Left kidney (tissue), 2 donors: ENCODE results near the gene TMEM91. TPM values are rescaled to one million over a fixed set of nuclear protein-coding genes. Genes with fewer than 3 reads are reported as not detected.
"Not testable (repeated sequence)": the region's sequence is repeated elsewhere in the genome, so short reads cannot be mapped to it uniquely, and the experiment has no call there.

Experiments used
- DNase-seq: peaks from one replicate; pipeline ENCODE4 v3.0.0-alpha.2; 2013
- polyA plus RNA-seq: library from polyadenylated mRNA; unstranded; fragments of 120-200 nt; gene quantifications from one replicate; pipeline ENCODE4 v1.2.1, GENCODE V29; 2013; ENCODE audit not compliant: insufficient read length

TMEM91 gene
- polyA plus RNA-seq, 1 donor: 19.5 TPM

GRCh38 chr19:41352609-41353465 lies 23.5 kb upstream of the TMEM91 start:
- DNase-seq: no peak

GRCh38 chr19:41353466-41354342 lies 22.6 kb upstream of the TMEM91 start, which contains the start of gene TGFB1:
Gene TGFB1, minus strand, starts transcription at chr19:41353922. Its CDS starts 878 bp downstream, at chr19:41353044.
- peak; percentile 72 for DNase-seq

DNA sequence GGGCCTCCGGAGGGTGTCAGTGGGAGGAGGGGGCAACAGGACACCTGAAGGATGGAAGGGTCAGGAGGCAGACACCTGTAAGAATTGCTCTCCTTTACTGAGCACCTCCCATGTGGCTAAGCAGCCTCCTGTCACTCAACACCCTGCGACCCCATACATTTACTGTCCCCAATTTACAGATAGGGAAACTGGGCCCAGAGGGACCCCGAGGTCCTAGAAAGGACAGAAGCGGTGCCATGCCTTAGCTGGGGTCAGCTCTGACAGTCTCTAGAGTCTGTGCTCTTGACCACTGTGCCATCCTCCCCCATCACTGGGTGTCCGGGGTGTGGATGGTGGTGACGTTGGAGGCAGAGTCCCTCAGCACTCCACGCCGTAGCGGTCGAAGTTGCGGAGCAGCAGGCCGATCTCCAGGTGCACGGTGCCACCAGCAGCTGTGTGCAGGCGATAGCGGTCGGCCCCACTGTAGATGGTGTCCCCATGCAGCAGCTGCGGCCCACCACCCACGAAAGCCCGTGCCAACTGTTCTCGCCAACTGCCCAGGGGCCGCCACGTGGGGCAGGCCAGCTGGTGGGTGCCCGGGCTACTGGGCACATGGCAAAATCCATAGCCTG lies 21.9 kb upstream of the TMEM91 start:
- DNase-seq: no peak

DNA sequence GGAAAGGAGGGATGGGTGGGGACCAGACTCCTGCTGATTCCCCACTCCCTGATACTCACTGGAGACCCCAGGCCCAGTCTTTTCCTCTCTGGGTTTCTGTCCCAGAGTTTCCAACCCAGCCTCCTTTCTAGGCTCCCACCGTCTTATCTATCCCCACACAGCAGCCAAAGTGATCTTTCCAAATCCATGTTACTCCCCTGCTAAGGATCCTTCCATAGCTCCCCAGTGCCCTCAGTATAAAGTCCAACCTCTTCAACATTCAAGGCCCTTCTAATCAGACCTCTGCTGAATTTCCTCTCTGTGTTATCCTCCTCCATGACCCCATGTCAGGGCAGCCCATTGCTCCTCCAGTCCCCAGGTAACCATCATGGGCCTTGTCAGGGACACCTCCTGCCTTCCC lies 21.3 kb upstream of the TMEM91 start:
- DNase-seq: no peak

DNA sequence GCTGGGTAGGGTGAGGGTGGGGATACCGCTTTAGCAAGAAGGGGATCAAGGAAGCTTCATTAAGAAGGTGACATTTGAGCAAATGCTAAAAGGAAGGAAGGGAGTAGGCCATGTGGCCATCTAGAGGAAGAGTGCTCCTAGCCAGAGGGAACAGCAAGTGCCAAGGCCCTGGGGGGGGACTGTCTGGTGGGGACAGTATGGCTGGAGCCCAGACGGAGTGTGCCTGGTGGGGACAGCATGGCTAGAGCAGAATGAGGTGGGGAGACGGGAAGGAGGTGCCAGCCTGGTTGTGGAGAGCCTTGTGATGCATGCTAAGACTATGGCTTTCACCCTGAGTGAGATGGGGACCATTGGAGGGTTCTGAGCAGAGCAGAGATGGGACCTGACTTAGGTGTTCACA lies 20.5 kb upstream of the TMEM91 start:
- no peak for DNase-seq

- no peak for DNase-seq
These were observed 19.2 kb upstream of the TMEM91 start for GRCh38 chr19:41356984-41357739.

- DNase-seq: no peak
These were observed 18.6 kb upstream of the TMEM91 start for GRCh38 chr19:41357746-41358145.

DNA sequence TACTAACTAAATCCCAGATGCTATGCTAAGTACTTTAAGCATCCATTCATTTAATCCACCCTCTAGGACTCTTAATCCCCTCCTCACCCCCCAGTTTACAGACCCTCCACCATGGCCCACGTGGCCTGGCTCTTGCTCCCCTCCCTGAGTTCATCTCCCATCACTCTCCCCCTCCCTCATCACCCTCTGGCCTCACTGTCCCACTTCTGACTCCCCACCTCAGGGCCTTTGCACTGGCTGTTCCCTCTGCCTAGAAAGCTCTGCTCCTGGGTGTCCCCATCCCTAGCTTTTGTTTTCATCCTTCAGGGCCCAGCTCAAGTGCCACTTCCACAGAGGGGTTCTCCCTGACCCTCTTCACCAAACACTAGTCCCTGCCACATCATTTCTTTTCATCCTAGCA lies 16.6 kb upstream of the TMEM91 start:
- no peak for DNase-seq

- DNase-seq: no peak
These were observed 14.0 kb upstream of the TMEM91 start for GRCh38 chr19:41362143-41362847.

DNA sequence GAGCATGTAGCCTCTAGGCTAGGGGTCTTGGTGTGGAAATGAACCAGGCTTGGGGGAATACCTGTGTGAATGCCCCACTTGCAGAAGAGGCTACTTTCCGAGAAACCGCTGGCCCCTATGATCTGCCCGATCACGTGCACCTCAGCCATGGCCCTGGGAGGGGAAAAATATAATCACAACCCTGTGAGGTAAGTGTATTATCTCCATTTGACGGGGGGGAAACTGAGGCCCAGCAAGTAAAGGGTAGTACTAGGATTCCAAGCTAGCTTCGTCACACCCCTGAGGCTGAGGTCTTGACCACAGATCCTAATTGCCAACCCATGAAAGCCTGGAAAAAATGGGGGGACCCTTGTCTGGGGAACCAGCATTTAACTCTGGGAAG lies 13.0 kb upstream of the TMEM91 start:
- DNase-seq: no peak

- DNase-seq: peak; percentile 98
These were observed 12.4 kb upstream of the TMEM91 start, which contains the start of gene B9D2 for GRCh38 chr19:41363753-41364523. Gene B9D2, minus strand, starts transcription at chr19:41364149. Its CDS starts 630 bp downstream, at chr19:41363519.

DNA sequence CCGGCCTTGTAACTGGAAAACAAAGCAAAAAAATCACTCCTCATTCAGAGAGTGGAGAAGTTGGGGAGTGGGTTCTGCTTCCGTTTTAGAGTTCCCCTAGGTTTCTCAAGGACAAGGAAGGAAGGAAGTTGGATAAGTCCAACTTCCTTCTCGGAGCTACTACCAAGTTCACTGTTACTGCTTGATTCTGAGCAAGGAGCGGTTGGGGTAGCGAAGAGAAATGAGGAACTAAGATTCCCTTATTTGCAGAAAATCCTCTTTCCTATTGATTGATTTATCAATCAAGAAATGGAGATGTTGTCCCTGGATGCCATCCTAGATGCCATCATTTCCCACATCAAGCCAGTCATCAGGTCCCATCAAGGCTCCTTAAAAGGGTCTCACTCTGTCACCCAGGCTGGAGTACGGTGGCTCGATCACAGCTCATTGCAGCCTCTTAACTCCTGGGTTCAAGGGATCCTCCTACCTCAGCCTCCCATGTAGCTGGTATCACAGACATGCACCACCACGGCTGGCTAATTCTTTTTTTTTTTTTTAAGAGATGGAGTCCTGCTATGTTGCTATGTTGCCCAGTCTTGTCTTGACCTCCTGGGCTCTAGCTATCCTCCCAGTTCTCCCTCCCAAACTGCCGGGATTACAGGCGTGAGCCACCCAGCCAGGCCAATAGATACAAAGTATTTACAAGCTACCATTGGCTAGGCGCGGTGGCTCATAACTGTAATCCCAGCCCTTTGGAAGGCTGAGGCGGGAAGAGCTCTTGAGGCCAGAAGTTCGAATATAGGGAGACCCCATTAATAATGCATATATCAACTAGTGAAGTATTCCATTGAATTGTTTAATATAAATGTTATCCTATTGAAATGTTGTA lies 11.6 kb upstream of the TMEM91 start:
- no peak for DNase-seq

DNA sequence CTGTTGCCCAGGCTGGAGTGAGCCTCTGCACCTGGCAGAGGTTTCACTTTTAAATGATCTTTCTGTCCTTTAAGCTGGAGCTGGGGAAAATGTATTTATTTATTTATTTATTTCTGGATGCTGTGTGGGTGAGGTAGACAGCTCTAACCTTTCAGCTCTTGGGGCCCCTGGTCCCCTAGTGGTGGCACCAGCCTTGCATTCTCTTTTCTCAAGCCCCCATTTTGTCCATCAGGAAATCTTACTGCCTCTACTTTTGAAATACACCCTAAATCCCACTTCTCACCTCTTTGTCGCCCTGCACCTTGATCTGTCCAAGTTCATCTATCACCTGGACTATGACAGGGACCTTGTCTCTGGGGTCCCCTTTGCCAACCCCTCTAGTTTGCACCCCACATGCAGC lies 10.2 kb upstream of the TMEM91 start:
- DNase-seq: no peak

GRCh38 chr19:41367848-41368301 lies 8.5 kb upstream of the TMEM91 start:
- DNase-seq: no peak

DNA sequence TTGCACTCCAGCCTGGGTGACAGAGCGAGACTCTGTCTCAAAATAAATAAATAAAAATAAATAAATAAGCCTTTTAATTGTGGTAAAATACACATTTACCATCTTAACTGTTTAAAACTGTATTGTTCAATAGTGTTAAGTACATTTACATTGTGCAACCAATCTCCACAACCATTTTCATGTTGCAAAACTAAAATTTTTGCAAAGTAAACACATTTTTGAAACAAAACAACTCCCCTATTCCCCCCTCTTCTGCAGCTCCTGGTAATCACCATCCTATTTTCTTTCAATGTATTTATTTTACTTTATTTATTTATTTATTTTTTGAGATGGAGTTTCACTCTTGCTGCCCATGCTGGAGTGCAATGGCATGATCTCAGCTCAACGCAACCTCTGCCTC lies 6.6 kb upstream of the TMEM91 start:
- DNase-seq: no peak

DNA sequence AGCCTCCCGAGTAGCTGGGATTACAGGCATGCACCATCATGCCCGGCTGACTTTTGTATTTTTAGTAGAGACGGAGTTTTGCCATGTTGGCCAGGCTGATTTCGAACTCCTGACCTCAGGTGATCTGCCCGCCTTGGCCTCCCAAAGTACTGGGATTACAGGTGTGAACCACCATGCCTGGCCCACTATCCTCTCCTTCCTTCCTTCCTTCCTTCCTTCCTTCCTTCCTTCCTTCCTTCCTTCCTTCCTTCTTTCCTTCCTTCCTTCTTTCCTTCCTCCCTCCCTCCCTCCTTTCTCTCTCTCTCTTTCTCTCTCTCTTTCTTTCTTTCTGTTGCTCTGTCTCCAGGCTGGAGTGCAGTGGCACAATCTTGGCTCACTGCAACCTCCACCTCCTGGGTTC lies 5.2 kb upstream of the TMEM91 start:
- DNase-seq: not testable (repeated sequence)

DNA sequence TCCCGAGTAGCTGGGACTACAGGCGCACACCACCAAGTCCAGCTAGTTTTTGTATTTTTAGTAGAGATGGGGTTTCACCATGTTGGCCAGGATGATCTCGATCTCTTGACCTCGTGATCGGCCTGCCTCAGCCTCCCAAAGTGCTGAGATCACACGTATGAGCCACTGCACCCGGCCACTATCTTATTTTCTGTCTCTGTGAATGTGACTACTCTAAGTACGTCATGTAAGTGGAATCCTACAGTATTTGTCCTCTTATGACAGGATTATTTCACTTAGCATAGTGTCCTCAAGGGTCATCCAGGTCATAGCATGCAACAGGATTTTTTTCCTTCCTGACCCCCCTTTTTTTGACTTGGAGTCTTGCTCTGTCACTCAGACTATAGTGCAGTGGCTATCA lies 4.8 kb upstream of the TMEM91 start:
- DNase-seq: no peak

GRCh38 chr19:41372501-41372900 lies 3.8 kb upstream of the TMEM91 start:
- no peak for DNase-seq

DNA sequence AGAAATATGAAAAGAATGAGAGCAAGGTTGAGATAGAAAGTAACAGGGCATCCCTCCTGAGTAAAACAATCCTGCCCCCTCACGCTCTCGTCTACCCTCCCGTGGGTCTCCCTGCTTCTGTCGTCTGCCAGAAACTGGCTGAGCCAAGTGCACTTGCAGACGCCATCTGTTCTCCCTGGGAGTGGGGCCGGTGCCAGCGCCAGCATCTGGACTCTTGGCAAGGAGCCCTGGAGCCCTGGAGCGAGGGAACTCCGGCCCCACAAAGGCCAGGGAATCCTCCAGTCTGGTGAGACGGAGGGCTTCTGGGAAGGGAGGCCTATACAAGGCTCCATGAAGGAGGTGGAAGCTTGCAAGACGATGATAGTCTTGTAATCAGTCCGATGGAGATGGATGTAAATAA lies 2.3 kb upstream of the TMEM91 start:
- no peak for DNase-seq
